Activated CD4-positive, alpha-beta T cell treated with anti-CD3 and anti-CD28 coated beads for 4 hours (primary cell): ENCODE measurements around the gene BANF2.
"Not testable (repeated sequence)": the region's sequence is repeated elsewhere in the genome, so short reads cannot be mapped to it uniquely, and the experiment has no call there.

Experiments used
- DNase-seq, 2 donors: peaks; one replicate each; pipeline ENCODE4 v3.0.0-alpha.2; 2020

BANF2 gene

DNA sequence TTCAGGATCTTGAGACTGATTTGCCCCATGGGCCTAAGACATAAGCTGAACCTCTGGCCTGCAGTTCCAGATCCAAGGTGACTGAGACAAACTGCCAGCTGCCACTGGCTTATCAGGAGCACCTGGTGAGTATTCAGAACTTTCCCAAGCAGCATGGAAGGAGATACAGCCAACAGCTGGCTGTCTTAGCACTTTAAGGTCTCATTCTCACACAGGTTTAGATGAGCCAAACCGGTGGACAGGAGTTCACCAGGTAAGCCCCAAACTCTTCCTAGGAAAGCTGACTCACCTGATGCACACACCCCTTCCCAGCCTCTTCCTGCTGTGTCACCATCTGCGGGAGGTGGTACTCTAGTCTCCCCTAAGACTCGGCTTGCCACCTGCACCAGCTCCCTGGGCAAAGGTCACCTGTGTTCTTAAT, at the start of gene BANF2:
Gene BANF2, plus strand, starts transcription at position 36 of the 421 bp plus-strand sequence. CDS start 25,060 bp downstream, outside the sequence.
- no peak for DNase-seq

DNA sequence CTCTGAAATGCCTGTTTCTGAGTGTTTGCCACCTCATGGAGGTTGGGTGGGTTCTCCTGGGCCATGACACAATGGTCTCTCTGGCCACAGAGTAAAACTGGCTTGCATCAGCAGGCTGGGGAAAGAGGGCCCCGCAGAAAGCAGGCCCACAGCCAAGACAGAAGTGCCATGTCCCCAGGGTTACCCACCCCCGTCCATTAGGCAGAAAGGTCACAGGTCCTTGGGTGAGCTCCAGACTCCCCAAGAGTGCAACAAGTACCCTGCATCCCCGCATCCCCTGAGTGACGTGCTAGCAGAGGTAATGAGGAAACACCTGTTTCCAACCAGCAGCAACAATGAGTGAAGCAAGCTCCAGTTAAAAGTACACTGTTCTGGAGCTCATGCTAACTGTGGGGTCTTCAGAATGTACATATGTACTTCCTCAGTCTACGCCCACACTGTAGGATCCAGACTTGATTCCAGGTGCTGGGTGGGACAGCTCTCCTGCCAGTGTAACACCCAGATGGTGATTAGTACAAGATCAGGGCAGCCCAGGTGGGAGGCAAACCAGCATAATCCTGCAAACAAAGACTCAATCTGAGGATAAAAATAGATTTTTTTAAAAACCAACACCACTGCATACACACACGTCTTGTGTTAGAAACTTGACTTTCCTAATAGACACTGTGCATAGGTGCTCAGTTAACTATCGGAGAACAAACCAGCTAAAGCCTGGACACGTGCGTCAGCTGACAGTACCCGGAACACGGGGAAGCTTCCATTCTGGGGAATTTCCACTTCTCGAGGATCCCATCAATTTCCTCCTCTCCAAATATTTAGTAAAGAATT, 49.3 kb upstream of the BANF2 start:
- DNase-seq = no peak

DNA sequence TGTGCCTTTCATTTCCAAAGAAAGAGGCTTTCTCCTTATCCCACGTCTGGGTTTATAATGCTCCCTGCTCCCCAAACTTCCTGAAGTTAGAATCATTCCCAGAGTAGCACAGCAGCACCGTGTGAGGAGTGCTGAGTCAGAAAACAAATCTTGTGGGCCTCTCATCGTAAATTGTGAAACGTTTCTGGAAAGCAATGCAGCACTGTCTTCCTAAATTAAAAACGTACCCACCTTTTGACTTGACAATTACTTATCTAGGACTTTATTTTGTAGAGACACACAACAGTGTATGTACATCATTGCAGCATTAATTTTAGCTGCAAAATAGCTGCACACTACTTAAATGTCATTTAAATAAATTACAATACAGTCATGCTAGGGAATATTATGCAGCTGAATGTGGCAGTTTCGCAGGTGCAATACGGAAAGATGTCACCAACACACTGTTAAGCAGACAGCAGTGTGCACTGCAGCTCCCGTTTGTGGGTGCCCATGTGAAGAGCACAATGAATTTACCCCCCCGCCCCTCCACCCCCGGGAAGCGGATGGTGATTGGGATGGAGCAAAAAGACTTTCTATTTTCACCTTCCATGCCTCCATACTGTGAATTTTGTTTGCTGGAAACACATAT, 48.5 kb upstream of the BANF2 start:
- DNase-seq = no peak

DNA sequence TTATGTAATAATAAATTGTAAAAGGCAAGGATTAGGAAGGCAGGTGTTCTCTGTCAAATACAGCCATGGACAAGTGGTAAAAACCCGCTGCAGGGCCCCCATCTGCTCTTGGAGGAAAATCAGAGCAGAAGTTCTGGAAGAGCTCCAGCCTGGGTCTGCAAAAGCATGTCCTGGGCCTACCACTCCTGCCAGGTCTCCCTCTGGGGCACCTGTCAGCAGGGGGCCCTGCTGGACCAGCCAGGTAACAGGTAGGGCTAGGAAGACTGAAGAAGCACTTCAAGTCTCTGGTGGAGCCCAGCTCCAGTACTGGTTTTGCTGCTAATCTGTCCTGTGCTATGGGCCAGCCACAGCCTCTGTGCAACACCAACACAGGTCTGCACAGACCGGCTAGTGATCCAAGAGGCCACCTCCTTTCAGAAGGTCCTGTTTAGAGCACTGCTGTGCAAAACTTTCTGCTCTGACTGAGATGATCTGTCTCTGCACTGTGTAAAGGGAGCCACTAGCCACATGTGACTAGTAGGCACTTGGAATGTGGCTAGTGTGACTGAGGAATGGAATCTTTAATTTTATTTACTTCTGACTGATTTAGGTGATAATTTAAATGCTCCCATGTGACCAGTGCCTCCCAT, 47.9 kb upstream of the BANF2 start:
- no peak for DNase-seq

DNA sequence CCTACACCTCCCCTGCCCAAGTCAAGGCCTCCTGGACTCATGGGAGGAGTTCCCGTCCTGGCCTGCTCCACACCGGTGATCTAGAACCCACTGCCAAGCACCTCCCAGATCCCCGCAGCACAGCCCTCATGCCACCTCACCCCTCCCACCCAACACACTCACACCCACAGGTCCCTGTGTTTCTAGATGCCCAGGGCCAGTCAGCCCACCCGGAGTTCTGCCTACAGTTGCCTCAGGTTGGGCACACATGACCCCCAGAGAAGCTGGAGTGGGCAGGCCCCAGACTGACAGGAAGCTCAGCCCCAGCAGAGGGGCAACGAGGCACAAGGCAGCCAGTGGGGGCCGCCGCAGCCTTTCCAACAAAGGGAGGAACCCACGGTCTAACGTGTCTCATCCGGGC, 47.4 kb upstream of the BANF2 start:
- no peak for DNase-seq

DNA sequence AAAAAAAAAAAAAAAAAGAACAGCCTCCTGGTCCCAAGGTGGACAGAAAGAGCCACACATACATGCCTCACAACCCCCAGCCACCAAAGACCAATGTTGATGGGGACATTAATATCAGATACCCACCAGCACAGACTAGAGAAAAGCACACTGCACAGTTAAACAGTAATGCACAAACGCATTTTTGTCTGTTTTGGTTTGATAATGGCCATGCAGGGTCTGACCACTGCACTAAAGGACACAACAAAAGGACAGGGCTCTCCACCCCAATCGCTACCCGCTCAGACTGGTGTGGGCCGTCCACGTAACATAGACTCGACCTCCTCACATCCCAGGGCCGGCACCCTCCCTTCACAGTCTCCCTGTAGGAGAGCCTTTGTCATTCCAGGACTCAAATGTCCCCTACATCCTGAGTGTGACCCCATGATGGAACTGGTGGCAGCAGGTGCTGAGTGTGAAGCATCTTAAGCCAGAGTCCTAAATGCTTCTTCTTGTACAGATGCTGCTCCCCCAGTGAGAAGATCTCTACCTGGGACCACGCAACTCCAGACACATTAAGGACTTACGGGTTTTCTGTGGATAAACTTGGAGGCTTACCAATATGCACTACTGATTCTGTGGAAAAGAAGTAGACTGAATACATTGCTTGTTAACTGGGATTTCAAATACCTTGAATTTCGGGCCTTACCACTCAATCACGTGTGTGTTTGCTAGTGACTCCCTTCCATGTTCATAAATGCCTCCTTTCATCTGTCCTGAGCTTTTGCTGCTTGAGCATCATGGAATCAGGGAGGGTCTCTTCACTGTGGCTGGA, 45.7 kb upstream of the BANF2 start:
- no peak for DNase-seq

DNA sequence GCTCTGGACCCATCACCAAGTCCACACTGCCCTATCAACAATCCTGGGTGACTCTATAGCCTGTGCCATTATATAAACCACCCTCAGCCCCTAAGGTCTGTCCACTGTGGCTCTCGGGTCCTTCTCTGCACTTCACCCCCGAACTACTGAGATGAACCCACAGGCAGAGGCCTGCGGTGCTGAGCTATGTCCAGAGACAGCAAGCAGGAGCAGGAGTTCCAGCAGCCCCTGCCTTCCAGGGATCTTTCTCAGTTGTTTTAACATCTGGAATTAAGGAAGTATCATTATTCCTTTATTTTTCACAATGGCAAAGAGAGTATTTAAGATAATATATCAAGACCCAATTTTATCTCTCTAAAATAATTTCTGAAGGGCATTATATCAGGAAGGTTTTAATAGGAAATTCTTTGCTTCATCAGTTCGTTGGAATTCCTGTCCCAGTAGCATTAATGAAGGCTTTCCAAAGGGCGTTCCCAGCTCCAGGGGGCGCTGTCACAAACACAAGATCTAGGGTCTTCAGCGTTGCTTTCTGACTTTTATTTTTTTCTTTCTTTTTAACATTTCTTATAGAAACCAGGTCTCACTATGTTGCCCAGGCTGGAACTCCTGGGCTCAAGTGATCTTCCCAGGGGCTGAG, 45.0 kb upstream of the BANF2 start:
- peak in 1 of 2 donors; percentile 21 for DNase-seq

DNA sequence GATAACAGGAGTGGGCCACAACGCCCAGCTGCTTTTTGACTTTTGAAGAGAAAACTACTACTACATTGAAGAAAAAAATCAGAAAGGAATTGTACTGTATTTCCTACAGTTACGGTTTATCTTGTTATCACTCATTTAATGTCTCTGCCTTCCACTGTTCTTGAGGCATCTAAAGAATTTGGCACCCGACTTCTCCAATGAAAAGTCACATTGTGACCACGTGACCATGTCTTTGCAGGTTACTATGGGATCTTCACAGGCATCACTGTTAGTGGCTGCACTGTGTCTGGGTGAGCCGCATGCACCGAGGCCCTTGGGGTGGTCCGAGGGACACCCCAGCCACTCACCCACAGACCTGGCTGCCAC, 44.5 kb upstream of the BANF2 start:
- DNase-seq = no peak

DNA sequence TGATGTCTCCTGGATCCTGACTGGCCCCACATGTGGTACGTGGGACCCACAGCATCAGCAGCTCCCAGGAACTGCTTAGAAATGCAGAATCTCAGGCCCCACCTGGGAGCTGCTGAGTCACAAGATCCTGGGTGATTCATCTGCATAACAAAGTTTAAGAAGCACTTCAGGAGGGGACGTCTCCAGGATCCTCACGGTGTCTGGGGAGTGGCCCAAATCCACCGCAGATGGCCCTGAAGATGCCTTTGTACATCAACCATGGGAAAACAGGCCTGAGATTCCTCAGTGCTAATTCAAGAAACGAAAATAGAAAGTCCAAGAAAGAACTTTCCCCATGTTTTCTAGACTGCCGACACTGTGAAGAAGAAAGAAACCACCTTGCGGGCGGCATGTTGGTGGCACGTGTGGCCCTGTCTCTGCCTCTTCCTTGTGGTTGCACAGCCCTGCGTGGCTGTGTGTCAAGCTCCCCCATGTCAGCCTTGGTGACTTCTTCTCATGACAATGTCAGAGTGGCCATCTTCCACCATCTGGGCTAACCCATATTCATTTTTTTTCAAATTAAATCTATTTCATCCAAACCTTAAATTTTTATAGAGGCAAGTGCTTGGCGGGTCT, 43.8 kb upstream of the BANF2 start:
- DNase-seq = no peak

DNA sequence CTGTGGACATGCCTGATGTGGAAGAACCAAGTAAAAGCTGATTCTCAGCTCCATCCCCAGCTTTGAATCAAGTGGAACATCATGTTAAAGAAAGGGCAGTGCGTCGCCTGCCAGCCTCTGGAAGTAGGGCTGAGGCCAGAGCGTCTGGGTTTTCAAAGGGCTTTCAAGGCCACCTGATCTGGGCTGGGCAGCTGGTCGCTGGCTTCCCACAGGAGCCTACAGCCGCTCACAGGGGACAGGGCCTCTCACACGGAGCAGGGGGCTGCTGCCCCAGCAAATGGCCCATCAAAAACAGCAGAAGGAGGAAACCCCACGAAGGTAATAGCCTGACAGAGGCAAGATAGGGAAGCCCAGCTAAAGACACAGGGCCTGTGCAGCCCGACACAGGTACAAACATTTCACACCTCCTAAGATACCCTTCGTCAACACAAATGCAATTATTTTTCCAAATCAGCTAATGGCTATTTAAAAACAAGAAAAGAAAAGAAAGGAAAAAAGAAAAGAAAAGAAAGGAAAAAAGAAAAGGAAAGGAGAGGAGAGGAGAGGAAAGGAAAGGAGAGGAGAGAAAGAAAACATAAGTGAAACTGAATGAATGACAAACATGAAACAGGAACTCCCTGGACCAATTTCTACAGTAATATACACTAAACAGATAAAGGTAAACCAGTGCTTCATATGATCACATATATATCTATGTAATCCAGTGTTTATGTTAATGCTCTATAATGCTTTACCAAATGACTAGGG, 42.5 kb upstream of the BANF2 start:
- DNase-seq = no peak

DNA sequence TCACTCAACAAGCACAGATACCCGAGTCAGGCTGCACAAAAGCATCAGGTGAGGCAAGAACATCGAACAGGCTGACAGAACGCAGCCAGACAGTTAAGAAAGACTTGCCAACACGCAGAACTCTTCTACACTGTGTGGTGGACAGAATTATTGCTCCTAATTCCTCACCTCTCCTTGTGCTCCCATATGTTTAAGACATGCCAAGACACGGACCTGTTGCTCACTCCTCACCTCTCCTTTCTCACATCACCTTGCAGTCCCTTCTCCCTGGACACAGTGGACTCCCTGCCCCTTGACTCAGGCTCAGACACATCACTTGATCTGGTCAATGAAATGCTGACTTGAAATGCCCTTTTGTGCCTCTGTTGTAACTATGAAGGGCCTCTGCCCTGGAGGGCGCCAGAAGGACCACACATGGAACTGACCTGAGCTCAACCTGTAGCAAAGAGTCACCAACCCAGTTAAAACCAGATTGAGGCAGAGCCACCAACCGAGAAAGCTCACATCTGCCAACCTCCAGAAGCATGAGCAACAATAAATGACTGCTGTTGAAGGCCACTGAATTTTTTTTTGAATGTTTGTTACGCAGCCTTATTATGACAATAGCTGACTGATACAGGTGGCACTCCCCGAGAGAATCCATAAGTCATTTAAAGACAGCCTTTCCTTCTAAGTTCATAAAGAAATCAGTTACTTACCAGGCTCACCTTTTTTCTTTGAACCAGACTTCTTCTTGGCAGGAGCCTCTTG, 41.7 kb upstream of the BANF2 start:
- DNase-seq = no peak

DNA sequence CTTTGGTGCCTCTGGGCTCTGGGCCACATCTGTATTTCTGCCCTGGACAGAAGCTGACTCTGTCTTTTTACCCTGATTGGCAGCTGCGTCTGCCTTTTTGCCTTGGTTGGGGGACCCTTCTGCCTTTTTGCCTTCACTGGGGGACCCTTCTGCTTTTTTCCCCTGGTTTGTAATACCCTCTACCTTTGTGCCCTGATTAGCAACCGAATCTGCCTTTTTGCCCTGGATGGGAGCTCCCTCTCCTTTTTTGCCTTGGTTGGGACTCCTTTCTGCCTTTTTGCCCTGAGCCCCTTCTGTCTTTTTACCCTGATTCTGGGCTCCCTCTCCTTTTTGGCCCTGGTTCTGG, 41.1 kb upstream of the BANF2 start:
- no peak for DNase-seq

DNA sequence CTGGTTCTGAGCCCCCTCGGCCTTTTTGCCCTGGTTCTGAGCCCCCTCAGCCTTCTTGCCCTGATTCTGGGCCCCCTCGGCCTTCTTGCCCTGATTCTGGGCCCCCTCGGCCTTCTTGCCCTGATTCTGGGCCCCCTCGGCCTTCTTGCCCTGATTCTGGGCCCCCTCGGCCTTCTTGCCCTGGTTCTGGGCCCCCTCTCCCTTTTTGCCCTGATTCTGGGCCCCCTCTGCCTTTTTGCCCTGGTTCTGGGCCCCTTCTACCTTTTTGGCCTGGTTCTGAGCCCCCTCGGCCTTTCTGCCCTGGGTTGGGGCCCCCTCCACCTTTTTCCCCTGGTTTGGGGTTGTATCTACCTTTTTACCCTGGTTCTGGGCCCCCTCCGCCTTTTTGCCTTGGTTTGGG, 40.4 kb upstream of the BANF2 start:
- DNase-seq = not testable (repeated sequence)

DNA sequence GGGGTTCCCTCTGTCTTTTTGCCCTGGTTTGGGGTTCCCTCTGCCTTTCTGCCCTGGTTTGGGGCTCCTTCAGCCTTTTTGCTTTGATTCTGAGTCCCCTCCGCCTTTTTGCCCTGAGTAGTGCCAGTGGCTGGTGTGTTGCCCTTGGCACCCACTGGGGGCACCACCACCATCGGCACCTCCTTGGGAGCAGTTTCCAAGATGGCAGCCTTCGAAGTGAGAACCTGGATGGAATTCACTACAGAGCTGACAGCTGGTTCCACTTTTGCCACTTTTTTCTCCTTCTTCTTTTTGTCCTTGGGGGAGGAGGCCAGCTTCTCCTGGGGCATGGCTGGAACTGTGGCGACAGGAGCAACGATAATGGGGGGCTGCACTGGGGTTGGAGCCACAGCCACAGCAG, 40.0 kb upstream of the BANF2 start:
- DNase-seq = no peak

DNA sequence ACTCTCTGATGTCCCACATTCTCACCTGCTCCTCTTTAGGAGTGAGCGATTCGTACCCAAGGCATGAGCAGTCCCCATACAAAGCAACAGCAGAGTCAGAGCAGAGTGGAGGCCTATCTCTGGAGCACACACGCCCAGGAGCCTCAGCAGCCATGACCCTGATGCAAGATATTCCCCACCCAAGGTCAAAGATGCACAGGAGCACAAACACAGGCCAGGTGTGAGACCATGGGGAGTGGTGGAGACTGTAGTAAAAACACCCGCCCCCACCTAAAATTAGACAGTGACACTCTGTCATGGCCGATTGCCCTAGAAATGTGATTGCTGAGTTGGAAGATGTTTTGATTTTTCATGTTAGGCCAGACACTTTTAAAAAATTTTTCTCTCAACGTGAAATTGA, 39.1 kb upstream of the BANF2 start:
- no peak for DNase-seq

DNA sequence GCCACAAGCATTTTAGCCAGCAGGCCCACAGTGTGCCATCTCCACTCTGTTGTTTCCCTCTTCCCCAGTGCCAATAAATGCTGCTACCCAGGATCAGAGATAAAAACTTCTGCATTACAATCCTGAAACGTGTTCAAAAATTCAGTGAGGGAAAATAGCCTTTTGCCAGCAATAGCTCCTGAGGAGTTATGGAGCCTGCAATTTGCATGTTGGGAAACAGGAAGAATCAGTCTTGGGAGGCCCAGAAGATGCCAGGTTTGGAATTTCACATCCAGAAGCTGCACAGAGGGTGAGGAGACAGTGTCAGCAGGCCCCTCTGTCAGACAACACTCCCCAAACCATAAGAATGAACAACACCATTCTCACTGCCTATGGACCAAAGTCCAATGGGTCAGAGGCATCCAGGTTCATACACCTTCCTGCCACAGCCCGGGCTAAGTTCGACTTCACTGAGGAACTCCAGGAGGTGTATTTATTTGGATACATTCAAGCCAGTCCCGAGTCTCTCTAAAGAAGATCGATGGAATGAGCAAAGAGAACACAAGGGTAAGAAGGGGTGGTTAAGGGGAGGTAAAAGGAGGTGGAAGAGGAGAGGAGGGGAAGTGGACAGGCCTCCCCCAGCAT, 38.5 kb upstream of the BANF2 start:
- no peak for DNase-seq

DNA sequence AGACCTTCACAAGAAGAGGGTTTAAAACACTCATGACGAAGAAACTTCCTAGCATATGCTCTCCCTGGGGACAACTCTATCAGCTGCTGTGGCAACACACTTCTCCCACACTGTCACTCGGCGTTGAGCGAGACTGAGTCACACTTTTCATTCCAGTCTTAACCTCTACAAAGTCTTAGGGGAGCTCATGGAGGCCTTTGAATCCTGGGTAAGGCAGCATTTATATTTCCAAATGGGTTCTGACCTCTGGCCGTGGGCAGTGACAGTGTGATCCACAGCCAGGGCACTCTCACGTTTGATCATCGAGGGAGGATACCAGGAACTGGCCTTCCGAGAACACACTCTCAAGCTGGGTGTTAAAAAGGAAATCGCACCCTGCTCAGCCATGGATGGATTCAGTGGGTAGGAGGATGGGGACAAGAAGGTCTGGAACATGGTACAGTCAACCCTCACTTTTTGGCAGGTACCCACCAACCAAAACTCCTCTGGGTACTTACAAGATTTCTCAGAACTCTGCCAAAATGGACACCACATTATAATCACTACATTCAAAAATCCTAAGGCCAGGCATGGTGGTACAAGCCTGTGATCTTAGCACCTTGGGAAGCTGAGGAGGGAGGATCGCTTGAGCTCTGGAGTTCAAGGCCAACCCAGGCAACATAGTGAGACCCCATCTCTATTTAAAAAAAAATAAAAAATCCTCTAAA, 37.3 kb upstream of the BANF2 start:
- no peak for DNase-seq

DNA sequence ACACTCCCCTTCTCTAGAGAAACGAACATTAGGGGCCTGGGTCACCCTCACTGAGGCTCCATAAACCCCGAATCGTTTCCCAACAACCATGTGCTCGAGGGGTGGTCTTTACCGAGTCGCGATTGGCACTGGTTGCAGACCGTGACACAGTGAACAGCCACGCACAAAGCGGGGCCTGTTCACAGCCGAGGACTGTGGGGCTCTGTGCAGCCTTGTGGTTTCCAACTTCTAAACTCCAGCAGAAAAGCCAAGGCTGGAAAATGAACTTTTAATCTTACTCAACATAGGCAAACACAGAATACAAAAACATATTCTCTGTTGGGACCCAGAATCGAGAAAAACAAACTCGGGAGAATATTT, 36.7 kb upstream of the BANF2 start:
- DNase-seq = no peak

DNA sequence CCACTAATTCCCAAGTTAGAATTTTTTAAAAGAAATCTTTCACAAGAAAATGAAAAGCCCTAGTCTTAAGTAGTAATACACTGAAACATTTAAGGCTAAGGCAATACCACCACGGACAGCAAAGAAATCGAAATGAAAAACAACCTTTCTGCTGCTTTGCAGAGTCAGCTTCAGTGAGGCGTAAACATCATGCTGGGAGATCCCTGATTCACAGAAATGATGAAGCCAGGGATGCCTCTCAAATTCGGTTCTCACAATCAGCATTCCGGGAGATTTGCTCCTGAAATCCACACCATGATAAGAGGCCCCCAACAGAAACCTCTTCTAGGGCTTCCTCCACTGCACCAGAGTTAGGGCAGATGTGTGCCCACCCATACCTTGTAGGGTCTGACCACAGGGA, 36.3 kb upstream of the BANF2 start:
- no peak for DNase-seq
